Measurements from ENCODE around the gene OR14I1. TPM values are rescaled to one million over a fixed set of nuclear protein-coding genes. Genes with fewer than 3 reads are reported as not detected.

Gene OR14I1
- total RNA-seq (2011; cell fraction: chromatin; rRNA removed; ENCODE audit: low replicate concordance): not detected in 2 replicates
- not detected in 2 replicates for total RNA-seq (2011; cell fraction: nucleolus; rRNA removed)
- not detected in 2 replicates for total RNA-seq (2011; cell fraction: nucleoplasm; rRNA removed)
- not detected in 2 replicates for total RNA-seq (2014; rRNA removed)
- not detected in 2 replicates for total RNA-seq (2014; rRNA removed; fragmentation: Illumina TruSeq; extraction: Trizol)
- total RNA-seq (2015; rRNA removed; fragmentation: Illumina TruSeq; extraction: Trizol): not detected in 2 replicates
- not detected in 2 replicates for total RNA-seq (2021)
- not detected in 2 replicates for polyA plus RNA-seq (2011; rRNA removed)
- polyA plus RNA-seq (2011; cell fraction: cytosol; rRNA removed): not detected in 2 replicates
- not detected in 2 replicates for polyA plus RNA-seq (2011; cell fraction: nucleus; rRNA removed)
- not detected in 2 replicates for polyA plus RNA-seq (2012)
- not detected in 2 replicates for polyA plus RNA-seq (2014; fragmentation: Illumina TruSeq; extraction: Trizol)
- polyA plus RNA-seq (2014; fragmentation: Nextera tagmentation; extraction: Ambion mirVana): not detected
- polyA plus RNA-seq (2014; rRNA removed): not detected in 2 replicates
- not detected in 2 replicates for polyA minus RNA-seq (2011; rRNA and poly(A)+ RNA removed)
- not detected in 2 replicates for polyA minus RNA-seq (2011; cell fraction: cytosol; rRNA and poly(A)+ RNA removed)
- polyA minus RNA-seq (2011; cell fraction: nucleus; rRNA and poly(A)+ RNA removed): not detected in 2 replicates
- Bru-seq, nascent RNA: not detected
- not detected for BruChase-seq, experiment 1, labeled RNA remaining after a 2-hour chase
- not detected for BruChase-seq, experiment 2, labeled RNA remaining after a 6-hour chase
- long read RNA-seq, experiment 1: 0 reads
- long read RNA-seq, experiment 2: 0 reads
- long read RNA-seq, experiment 3: 0 reads

DNA sequence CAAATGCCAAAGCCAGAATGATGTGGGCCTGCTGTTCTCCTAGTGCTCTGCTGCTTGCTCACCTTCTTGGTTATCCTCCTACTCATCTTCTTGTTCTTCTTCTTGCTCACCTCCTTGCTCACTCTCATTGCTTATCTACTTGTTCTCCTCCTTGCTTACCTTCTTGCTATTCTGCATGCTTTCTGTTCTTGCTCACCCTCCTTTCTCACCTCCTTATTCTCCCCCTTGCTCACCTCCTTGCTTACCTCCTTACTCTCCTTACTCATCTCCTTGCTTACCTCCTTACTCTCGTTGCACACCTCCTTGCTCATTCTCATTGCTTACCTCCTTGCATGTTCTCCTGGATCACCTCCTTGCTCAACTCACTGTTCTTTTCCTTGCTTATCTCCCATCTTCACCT, at the start of gene OR14I1:
TSS of gene OR14I1 (minus strand) at position 53 of the 400 bp plus-strand sequence.
- no peak within 1 kb of the TSS for H3K9ac ChIP-seq (ENCODE audit: insufficient read depth in 1 of 2, low read depth in 2 of 2, low read length in 2 of 2)
- CTCF ChIA-PET (ENCODE audit: low intra/inter-chr PET ratio): interaction anchor here (1.8 kb wide), 1 partner anchor 105 kb away, joined by 9 read pairs; no protein-coding TSS in a partner anchor
- ATAC-seq (no peak), DNase-seq (ENCODE audit: extremely low read depth in 1 of 4, low spot score in 3 of 4) (no peak), FAIRE-seq (no peak)
- no TSS peak for BruUV-seq (replicated peaks)
- no peaks in the 10 kb centered on the region for H3K36me3 ChIP-seq (ENCODE audit: control insufficient read depth, insufficient read depth, low read length)
- POLR2A ChIA-PET: interaction anchor here (0.7 kb wide), 1 partner anchor 8 kb away, joined by 3 read pairs; no protein-coding TSS in a partner anchor
- H3K27me3 ChIP-seq (ENCODE audit: control insufficient read depth in 2 of 2, insufficient read depth in 2 of 2, low read length in 2 of 2): no peaks in the 10 kb centered on the region; a peak in 1 of 5 replicates
- no peaks in the 10 kb centered on the region for H4K20me1 ChIP-seq (replicated peaks; ENCODE audit: control insufficient read depth, insufficient read depth, low read length)
- intact Hi-C loops (cut with micrococcal nuclease) (no loop called here), in situ Hi-C loops (cut with MboI) (no loop called here)
- H3K27ac ChIP-seq (ENCODE audit: extremely low read depth, low read depth, low read length): no peak within 1 kb of the TSS
- WGBS (ENCODE audit: insufficient coverage, low coverage, missing lambda C conversion rate): 0% methylated on average over 1 of the region's 1 CpG
- H3K79me2 ChIP-seq (ENCODE audit: control insufficient read depth, insufficient read depth, low read length): no peaks in the 10 kb centered on the region
- no peak within 1 kb of the TSS for H2AFZ ChIP-seq (ENCODE audit: low read depth, low read length)
- H3K4me2 ChIP-seq (ENCODE audit: insufficient read depth, low read length): no peak within 1 kb of the TSS
- no peak within 1 kb of the TSS for H3K4me3 ChIP-seq
- TF ChIP-seq CREM (IDR thresholded peaks at IDR 0.05; ENCODE audit: low read depth) (no peak), EP300 (IDR thresholded peaks at IDR 0.05; ENCODE audit: low read length) (no peak), SIX5 (IDR thresholded peaks at IDR 0.05; ENCODE audit: borderline replicate concordance in 1 of 2, insufficient read depth in 1 of 2, low read depth in 1 of 2, low read length in 2 of 2) (no peak), ZNF274 (IDR thresholded peaks at IDR 0.05; ENCODE audit: borderline replicate concordance, low read depth, low read length) (no peak), ATF7 (IDR thresholded peaks at IDR 0.05) (no peak), FOXJ2 (tag; IDR thresholded peaks at IDR 0.05) (no peak), ZNF431 (CRISPR knock-in tag; IDR thresholded peaks at IDR 0.05) (no peak), EWSR1 (IDR thresholded peaks at IDR 0.05; ENCODE audit: borderline replicate concordance, low read depth, partially characterized antibody) (no peak), ZNF589 (CRISPR knock-in tag; IDR thresholded peaks at IDR 0.05; ENCODE audit: low read depth) (no peak), MCM2 (IDR thresholded peaks at IDR 0.05; ENCODE audit: low read depth) (no peak)
- no peaks in the 10 kb centered on the region for H3K9me1 ChIP-seq (ENCODE audit: control insufficient read depth, insufficient read depth, low read length)
- no peaks in the 10 kb centered on the region for H3K4me1 ChIP-seq (replicated peaks in 1 of 2; ENCODE audit: control insufficient read depth in 2 of 2, insufficient read depth in 2 of 2, low read length in 2 of 2)
- no peaks in the 10 kb centered on the region for H3K9me3 ChIP-seq (replicated peaks; ENCODE audit: control insufficient read depth, insufficient read depth, low read depth, low read length)
